ENCODE data around the gene ABCA4.

ABCA4 gene

DNA sequence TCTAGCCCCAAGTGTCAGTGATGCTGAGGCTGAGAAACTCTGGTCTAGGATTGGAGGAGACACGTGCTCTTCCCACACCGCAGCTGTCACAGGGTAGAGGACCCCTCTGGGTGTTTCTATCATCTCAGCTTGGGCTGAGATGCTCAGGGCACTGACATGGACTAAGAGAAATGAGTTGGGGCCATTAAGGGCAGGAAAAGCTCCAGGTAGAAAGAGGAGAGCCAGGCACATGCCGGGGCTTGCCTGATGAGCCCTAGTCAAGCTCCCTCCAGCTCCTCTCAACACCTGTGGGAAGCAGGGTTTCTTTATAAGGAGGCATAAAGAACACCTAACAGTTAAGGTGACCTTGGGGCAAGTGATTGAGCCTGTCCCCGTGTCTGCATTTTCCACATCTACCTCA, 17.3 kb downstream of the ABCA4 start:
- Histone ChIP-seq H3K79me2 (ENCODE audit: insufficient read depth, low read length) (no peaks in the 10 kb centered on the region), H3F3A (ENCODE audit: low read depth) (no peaks in the 10 kb centered on the region), H3K4me1 (ENCODE audit: insufficient read depth, low read length, poor library complexity, severe bottlenecking) (peaks cover 25% of the 10 kb centered on the region), H2AFZ (ENCODE audit: low read length) (no peak overlapping the region), H3K9me3 (ENCODE audit: insufficient read depth, low read depth, low read length) (no peaks in the 10 kb centered on the region), H3K9me2 (replicated peaks; ENCODE audit: low read depth, low read length) (no peaks in the 10 kb centered on the region), H4K20me1 (ENCODE audit: insufficient read depth, low read length, poor library complexity, severe bottlenecking) (no peaks in the 10 kb centered on the region), H3K36me3 (ENCODE audit: insufficient read depth, low read length) (no peaks in the 10 kb centered on the region), H3K9ac (ENCODE audit: low read depth, low read length, poor library complexity, severe bottlenecking) (no peak overlapping the region), H3K27me3 (ENCODE audit: insufficient read depth, low read length, poor library complexity, severe bottlenecking) (peaks cover 64% of the 10 kb centered on the region), H3K4me3 (ENCODE audit: low read length, poor library complexity, severe bottlenecking) (no peak overlapping the region), H3K4me2 (ENCODE audit: low read depth, low read length, poor library complexity, severe bottlenecking) (no peak overlapping the region)
- TF ChIP-seq CTCF (conservative IDR thresholded peaks at IDR 0.05; ENCODE audit: low read length) = no peak
- TF ChIP-seq EZH2phosphoT487 (IDR thresholded peaks at IDR 0.05; ENCODE audit: borderline replicate concordance) = no peak

DNA sequence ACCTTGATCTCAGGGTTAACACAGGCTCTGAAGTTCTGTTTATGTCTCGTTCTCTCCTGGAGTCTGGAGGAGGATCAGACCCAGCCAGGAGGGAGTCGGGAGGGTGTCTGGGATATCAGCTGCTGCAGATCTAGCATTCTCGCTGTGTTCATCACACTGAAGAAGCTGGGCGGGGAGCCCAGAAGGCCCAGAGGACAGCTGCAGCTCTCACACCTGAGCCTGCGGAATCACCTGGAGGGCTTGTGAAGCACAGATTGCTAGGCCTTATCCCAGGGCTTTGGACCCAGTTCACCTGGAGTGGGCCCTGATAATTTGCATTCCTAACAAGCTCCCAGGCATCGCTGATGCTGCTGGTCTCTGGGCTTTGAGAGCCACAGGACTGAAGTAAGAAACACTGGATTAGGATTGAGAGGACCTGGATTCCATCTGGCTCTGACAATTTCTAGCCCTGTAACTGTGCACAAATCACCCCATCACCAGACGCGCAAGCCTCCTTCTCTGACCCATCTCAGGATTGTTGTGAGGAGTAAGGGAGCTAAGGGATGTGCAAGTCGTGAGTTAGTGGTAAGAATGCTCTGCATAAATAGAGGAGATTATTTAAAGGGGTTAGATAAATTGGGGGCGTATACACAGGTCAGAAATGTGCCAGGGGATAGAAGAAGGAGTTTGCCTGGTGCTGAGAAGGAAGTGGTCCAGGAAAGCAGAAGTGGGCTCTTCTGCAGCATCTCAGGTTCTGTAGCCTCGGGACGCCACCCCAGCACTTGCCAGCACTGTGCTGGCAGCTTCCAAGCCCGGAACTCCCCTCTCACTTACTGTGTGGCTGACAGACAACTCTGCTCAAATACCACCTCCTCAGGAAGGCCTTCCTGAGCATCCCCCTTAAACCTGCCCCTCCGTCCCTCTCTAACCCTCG, 19.1 kb downstream of the ABCA4 start:
- Histone ChIP-seq H3K9ac (ENCODE audit: low read depth, low read length, poor library complexity, severe bottlenecking) (no peak overlapping the region), H3K9me3 (ENCODE audit: insufficient read depth, low read depth, low read length) (no peaks in the 10 kb centered on the region), H3K36me3 (ENCODE audit: insufficient read depth, low read length) (no peaks in the 10 kb centered on the region), H3K4me2 (ENCODE audit: low read depth, low read length, poor library complexity, severe bottlenecking) (no peak overlapping the region), H3K4me3 (ENCODE audit: low read length, poor library complexity, severe bottlenecking) (no peak overlapping the region), H3K4me1 (ENCODE audit: insufficient read depth, low read length, poor library complexity, severe bottlenecking) (peaks cover 38% of the 10 kb centered on the region), H3K9me2 (replicated peaks; ENCODE audit: low read depth, low read length) (no peaks in the 10 kb centered on the region), H3F3A (ENCODE audit: low read depth) (no peaks in the 10 kb centered on the region), H3K27me3 (ENCODE audit: insufficient read depth, low read length, poor library complexity, severe bottlenecking) (peaks cover 47% of the 10 kb centered on the region), H3K79me2 (ENCODE audit: insufficient read depth, low read length) (no peaks in the 10 kb centered on the region), H2AFZ (ENCODE audit: low read length) (no peak overlapping the region), H4K20me1 (ENCODE audit: insufficient read depth, low read length, poor library complexity, severe bottlenecking) (no peaks in the 10 kb centered on the region)
- no peak for TF ChIP-seq EZH2phosphoT487 (IDR thresholded peaks at IDR 0.05; ENCODE audit: borderline replicate concordance)
- TF ChIP-seq CTCF (conservative IDR thresholded peaks at IDR 0.05; ENCODE audit: low read length) = no peak

DNA sequence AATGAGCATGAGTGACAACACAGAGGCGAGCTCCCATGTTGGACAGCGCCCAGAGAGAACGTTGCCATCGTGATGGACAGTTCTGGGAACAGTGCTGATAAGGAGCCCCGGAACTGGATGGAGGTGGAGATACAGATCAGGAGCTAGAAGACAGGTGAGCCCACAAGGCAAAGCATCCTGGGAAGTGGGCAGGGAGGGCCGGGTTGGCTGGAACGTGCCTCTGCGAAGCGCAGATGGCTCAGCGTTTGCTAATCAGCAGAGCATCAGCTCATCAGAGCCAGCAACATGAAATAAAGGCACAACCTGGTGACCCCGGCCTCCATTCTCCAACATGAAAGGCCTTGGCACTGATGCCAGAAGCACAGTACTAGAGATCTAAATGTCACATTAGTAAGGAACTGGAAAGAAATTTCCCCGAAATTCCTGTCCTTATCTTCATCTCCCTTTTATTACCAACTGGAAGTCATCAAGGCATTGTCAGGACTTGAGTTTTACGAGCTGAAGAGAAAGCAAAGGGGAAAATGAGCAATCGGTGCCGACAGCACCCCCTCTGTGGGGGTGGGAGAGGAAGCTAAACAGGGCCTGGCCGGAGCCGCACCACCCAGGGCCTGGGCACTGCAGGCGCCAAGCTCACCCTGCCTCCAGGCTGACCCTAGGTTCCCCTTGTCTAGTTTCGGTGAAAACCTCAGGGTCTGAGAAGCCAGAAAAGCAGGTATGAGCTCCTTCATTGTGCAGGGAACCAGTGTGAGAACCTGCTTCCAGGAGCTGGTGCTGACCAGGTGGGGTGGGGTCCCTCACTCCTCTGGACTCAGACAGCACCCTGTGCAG, 19.9 kb downstream of the ABCA4 start:
- H3K36me3 ChIP-seq (ENCODE audit: insufficient read depth, low read length) = no peaks in the 10 kb centered on the region
- no peak overlapping the region for H3K9ac ChIP-seq (ENCODE audit: low read depth, low read length, poor library complexity, severe bottlenecking)
- H3K9me3 ChIP-seq (ENCODE audit: insufficient read depth, low read depth, low read length) = no peaks in the 10 kb centered on the region
- H4K20me1 ChIP-seq (ENCODE audit: insufficient read depth, low read length, poor library complexity, severe bottlenecking) = no peaks in the 10 kb centered on the region
- TF ChIP-seq EZH2phosphoT487 (IDR thresholded peaks at IDR 0.05; ENCODE audit: borderline replicate concordance) = no peak
- TF ChIP-seq CTCF (conservative IDR thresholded peaks at IDR 0.05; ENCODE audit: low read length) = no peak
- no peak overlapping the region for H3K4me2 ChIP-seq (ENCODE audit: low read depth, low read length, poor library complexity, severe bottlenecking)
- H2AFZ ChIP-seq (ENCODE audit: low read length) = no peak overlapping the region
- H3K4me3 ChIP-seq (ENCODE audit: low read length, poor library complexity, severe bottlenecking) = no peak overlapping the region
- H3F3A ChIP-seq (ENCODE audit: low read depth) = no peaks in the 10 kb centered on the region
- H3K79me2 ChIP-seq (ENCODE audit: insufficient read depth, low read length) = no peaks in the 10 kb centered on the region
- H3K27me3 ChIP-seq (ENCODE audit: insufficient read depth, low read length, poor library complexity, severe bottlenecking) = peaks cover 42% of the 10 kb centered on the region
- H3K4me1 ChIP-seq (ENCODE audit: insufficient read depth, low read length, poor library complexity, severe bottlenecking) = peaks cover 42% of the 10 kb centered on the region
- H3K9me2 ChIP-seq (replicated peaks; ENCODE audit: low read depth, low read length) = no peaks in the 10 kb centered on the region

Data from Loucy (cell line).